HL-60 (cell line): ENCODE results near the gene HOXD11.

ENCODE experiments used
- CTCF ChIP-seq: IDR thresholded peaks from one replicate; pipeline ENCODE4 v1.5.1; 2011; ENCODE audit warnings: low read length, control low read depth, inconsistent platforms; ENCODE audit not compliant: insufficient read depth
- GABPA ChIP-seq: IDR thresholded peaks from 2 replicates; pipeline ENCODE4 v1.6.1; 2012; ENCODE audit warnings: low read depth
- POLR2AphosphoS5 ChIP-seq: IDR thresholded peaks from 2 replicates; pipeline ENCODE4 v1.6.1; 2012; ENCODE audit warnings: low read depth

- no peak for TF ChIP-seq CTCF
- no peak for TF ChIP-seq GABPA
- TF ChIP-seq POLR2AphosphoS5 = no peak
Measured at GRCh38 chr2:176097820-176098365, 9.2 kb upstream of the HOXD11 start.
